CD8-positive, alpha-beta memory T cell (primary cell): ENCODE measurements around the gene CRADD. TPM values are rescaled to one million over a fixed set of nuclear protein-coding genes. Genes with fewer than 3 reads are reported as not detected.
A peak's percentile ranks its signal among the peaks of the same experiment; 100 is the strongest.

Source experiments
- CTCF ChIA-PET: fragments of 350-600 bp; sonication (Branson Sonifier 250); formaldehyde crosslinking; loops from one replicate; lab custom pipeline; 2021; ENCODE audit warnings: antibody characterized with exemption; lab: Charles Lee
- POLR2A ChIA-PET: fragments of 350-600 bp; sonication (Branson Sonifier 250); formaldehyde crosslinking; loops from one replicate; lab custom pipeline; 2021; ENCODE audit warnings: antibody characterized with exemption; lab: Charles Lee
- DNase-seq, 5 donors: peaks; one replicate each; pipeline versions ENCODE4 v3.0.0 to v3.0.0-alpha.2; 2020 to 2022; ENCODE audit warnings: mixed read lengths in 1 of 5
- H3K27ac ChIP-seq: one replicate; pipeline ENCODE4 v1.7.0; 2013; ENCODE audit warnings: low read depth, mild to moderate bottlenecking, low read length, moderate library complexity
- H3K27me3 ChIP-seq: 2 replicates; pipeline ENCODE4 v1.7.0; 2013; ENCODE audit warnings: low read length, mild to moderate bottlenecking; ENCODE audit not compliant: insufficient read depth, poor library complexity, severe bottlenecking
- H3K36me3 ChIP-seq: 2 replicates; pipeline ENCODE4 v1.7.0; 2013; ENCODE audit warnings: mild to moderate bottlenecking, low read length, moderate library complexity; ENCODE audit not compliant: insufficient read depth
- H3K4me1 ChIP-seq: 2 replicates; pipeline ENCODE4 v1.7.0; 2013; ENCODE audit warnings: mild to moderate bottlenecking, low read length, moderate library complexity; ENCODE audit not compliant: insufficient read depth
- H3K4me3 ChIP-seq: 2 replicates; pipeline ENCODE4 v1.7.0; 2013; ENCODE audit warnings: mild to moderate bottlenecking, low read length
- H3K9me3 ChIP-seq: 2 replicates; pipeline ENCODE4 v1.7.0; 2013; ENCODE audit warnings: mild to moderate bottlenecking, low read length
- H3K27ac Mint-ChIP-seq, 8 donors: one replicate each; pipeline ENCODE4 v1.8.0; 2020 to 2021; ENCODE audit warnings: mixed read lengths in 8 of 8, mild to moderate bottlenecking in 6 of 8, inconsistent platforms in 3 of 8, moderate library complexity in 3 of 8
- H3K27me3 Mint-ChIP-seq, 2 donors: one replicate each; pipeline ENCODE4 v1.8.0; 2020 to 2021; ENCODE audit warnings: mixed read lengths in 2 of 2, mild to moderate bottlenecking in 1 of 2, moderate library complexity in 1 of 2
- H3K36me3 Mint-ChIP-seq, 3 donors: one replicate each; pipeline ENCODE4 v1.8.0; 2020 to 2021; ENCODE audit warnings: mixed read lengths in 3 of 3, inconsistent platforms in 1 of 3, mild to moderate bottlenecking in 1 of 3
- H3K4me1 Mint-ChIP-seq, 3 donors: one replicate each; pipeline ENCODE4 v1.8.0; 2020 to 2021; ENCODE audit warnings: mixed read lengths in 3 of 3, inconsistent platforms in 1 of 3, mild to moderate bottlenecking in 1 of 3
- H3K4me3 Mint-ChIP-seq, 7 donors: one replicate each; pipeline ENCODE4 v1.8.0; 2020 to 2021; ENCODE audit warnings: mixed read lengths in 7 of 7, mild to moderate bottlenecking in 6 of 7, moderate library complexity in 4 of 7, inconsistent platforms in 2 of 7
- H3K9me3 Mint-ChIP-seq, 5 donors: one replicate each; pipeline ENCODE4 v1.8.0; 2020 to 2022; ENCODE audit warnings: mixed read lengths in 5 of 5, mild to moderate bottlenecking in 3 of 5, moderate library complexity in 2 of 5, inconsistent platforms in 1 of 5
- polyA plus RNA-seq: library from polyadenylated mRNA; unstranded; fragments of 300-500 nt; fragmentation: Illumina TruSeq; gene quantifications from one replicate; pipeline ENCODE4 v1.2.3, GENCODE V29; 2021
- total RNA-seq, 2 experiments: library from RNA; stranded (reverse); gene quantifications; one replicate each; pipeline ENCODE4 v1.2.3, GENCODE V29; 2021

The CRADD gene
- total and polyA plus RNA-seq, 3 experiments from 2014 or later, result 8.6 to 13.2 (median 11.7) TPM

DNA sequence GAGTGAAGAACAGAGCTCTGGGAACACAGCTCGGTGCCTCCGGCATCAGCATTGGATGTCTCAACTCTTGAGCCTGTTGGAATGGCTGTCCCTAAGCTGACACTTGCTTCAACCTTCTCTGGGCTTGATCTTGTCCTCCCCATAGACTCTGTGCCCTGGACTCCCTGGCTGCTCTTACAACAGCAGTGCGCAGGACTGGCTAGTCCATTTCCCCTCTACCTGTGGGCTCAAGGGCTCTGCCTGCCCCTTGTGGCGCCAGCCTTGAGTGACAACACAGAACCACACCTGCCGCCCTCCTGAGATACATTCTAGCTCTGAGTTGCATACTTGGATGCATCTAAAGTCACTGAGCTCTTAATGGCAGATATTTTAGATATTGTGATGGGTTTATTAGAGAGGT is 6.2 kb downstream of the CRADD start:
- no peaks in the 10 kb centered on the region for H3K27me3 ChIP-seq
- Mint-ChIP-seq H3K9me3 (no peaks in the 10 kb centered on the region), H3K27ac (peak overlapping the region in 1 of 8 donors; percentile 54), H3K27me3 (no peaks in the 10 kb centered on the region), H3K4me1 (peaks cover 35 to 53% (median 43%) of the 10 kb centered on the region in 3 donors), H3K4me3 (peak overlapping the region in 1 of 7 donors; percentile 21), H3K36me3 (peaks cover 0 to 20% (median 13%) of the 10 kb centered on the region in 3 donors)
- peaks cover 17% of the 10 kb centered on the region for H3K4me1 ChIP-seq
- no peak for DNase-seq
- H3K36me3 ChIP-seq, result no peaks in the 10 kb centered on the region
- CTCF ChIA-PET, result interaction anchor here (2.0 kb wide), 1 partner anchor 418 kb away, joined by 6 read pairs; no protein-coding TSS in a partner anchor
- no peak overlapping the region for H3K27ac ChIP-seq
- H3K9me3 ChIP-seq, result no peaks in the 10 kb centered on the region
- no peak overlapping the region for H3K4me3 ChIP-seq
- POLR2A ChIA-PET, result interaction anchor here (0.5 kb wide), 1 partner anchor 110 kb away, joined by 6 read pairs; no protein-coding TSS in a partner anchor

DNA sequence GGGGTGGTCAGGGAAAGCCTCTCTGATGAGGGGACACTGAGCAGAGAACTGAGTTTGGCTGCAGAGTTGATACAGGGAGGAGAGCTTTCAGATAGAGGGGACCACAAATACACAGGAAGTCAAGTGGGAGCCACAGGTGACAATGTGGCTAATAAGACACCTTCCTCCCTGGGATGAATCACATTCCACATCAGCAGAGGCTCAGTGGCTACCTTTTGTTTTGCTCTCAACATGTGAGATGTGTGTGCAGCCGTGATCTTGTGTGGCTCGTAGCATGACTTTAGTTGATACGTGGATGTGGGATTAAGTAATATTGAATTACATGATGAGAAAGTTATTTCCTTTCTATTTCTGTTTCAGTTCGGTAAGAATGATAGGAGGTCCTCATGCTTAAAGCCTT is 7.5 kb downstream of the CRADD start:
- Histone ChIP-seq H3K27ac (no peak overlapping the region), H3K4me1 (peaks cover 23% of the 10 kb centered on the region), H3K9me3 (no peaks in the 10 kb centered on the region), H3K4me3 (no peak overlapping the region), H3K36me3 (no peaks in the 10 kb centered on the region), H3K27me3 (no peaks in the 10 kb centered on the region)
- Mint-ChIP-seq H3K36me3 (peaks cover 0 to 11% (median 9%) of the 10 kb centered on the region in 3 donors), H3K27ac (peak overlapping the region in 6 of 8 donors; percentile 1 to 88 (median 64)), H3K4me3 (peak overlapping the region; percentile 35 to 71 (median 45)), H3K27me3 (no peaks in the 10 kb centered on the region), H3K9me3 (no peaks in the 10 kb centered on the region), H3K4me1 (peaks cover 25 to 43% (median 40%) of the 10 kb centered on the region in 3 donors)
- CTCF ChIA-PET, result no interaction called here
- POLR2A ChIA-PET, result no interaction called here
- DNase-seq, result no peak

DNA sequence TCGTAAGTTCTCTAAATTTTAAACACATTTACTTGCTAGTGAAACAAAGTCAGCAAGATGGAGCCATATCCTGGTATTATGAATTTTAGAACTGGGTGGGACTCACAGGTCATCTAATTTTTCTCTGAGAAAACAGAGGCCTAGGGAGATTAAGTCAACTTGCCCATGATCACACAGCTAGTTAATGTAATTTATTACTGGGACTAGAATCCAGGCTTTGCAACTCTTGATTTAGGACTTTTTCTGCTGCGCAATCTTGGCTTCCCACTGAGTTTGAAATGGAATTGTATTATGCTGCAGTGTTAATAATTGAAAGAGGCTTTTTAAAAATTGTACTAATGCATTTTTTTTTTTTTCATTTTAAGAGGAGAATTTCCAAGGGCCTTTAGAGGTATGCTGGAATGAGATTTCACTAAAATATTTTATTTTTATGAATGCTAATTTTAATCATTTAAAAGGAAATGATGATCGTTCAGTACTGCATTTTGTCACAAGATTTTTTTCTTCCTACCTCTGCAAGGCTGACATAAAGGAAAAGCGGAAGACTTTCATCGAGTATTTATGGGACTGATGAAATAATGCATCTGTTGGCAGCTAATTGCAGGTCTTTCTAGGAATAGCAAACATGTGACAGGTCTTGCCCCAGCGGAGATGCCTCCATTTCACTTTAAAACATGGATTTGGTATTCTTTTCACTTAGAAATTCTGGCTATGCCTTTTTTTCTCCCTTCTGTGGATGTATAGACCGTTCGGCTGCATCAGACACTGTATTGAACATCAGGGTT is 9.6 kb downstream of the CRADD start:
- H3K27me3 Mint-ChIP-seq, result no peaks in the 10 kb centered on the region
- Histone ChIP-seq H3K27ac (no peak overlapping the region), H3K36me3 (no peaks in the 10 kb centered on the region), H3K9me3 (no peaks in the 10 kb centered on the region), H3K27me3 (no peaks in the 10 kb centered on the region), H3K4me3 (no peak overlapping the region), H3K4me1 (peaks cover 26% of the 10 kb centered on the region)
- DNase-seq, result no peak
- no peak overlapping the region for H3K27ac Mint-ChIP-seq
- CTCF ChIA-PET, result interaction anchor here (0.7 to 0.8 kb wide), 2 partner anchors 267 to 1450 kb away, joined by 3 read pairs; no protein-coding TSS in a partner anchor
- no peak overlapping the region for H3K4me3 Mint-ChIP-seq
- no peaks in the 10 kb centered on the region for H3K9me3 Mint-ChIP-seq
- H3K36me3 Mint-ChIP-seq, result peaks cover 0 to 11% (median 6%) of the 10 kb centered on the region in 3 donors
- peaks cover 22 to 39% (median 27%) of the 10 kb centered on the region in 3 donors for H3K4me1 Mint-ChIP-seq
- POLR2A ChIA-PET, result no interaction called here

DNA sequence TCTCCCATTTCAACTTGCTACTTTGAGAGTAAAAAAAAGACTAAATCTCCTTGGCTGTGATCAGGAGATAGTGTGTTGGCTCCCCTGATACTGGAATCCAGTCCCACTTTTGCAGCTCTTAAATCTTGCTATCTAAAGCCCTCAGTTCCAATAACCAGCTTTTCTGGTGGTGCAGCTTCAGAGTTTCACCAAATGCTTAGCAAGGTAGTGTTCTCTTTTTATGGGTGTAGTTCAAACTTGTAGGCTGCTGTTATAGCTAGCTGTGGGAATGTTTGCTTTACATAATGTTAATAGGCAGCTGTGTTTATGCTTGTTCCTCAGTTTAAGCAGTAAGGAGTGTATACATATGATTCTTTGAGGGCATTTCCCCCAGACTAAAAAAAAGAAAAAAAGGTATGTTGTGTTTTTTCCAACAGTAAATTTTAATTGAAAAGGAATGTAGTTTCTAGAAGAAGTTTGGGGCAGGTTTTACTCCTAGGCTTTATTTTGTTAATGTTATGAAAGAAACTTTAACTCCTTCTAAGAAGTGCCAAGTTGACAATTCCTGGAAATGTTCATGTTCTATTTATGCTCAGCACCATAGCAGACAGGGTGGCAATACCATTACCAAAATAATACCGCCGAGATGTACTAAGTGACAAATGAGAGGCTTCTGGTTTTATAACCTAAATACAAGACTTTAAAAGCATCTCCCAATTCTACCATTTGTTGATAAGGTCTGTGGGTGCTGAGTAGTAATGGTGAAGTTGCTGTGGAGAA is 12.1 kb downstream of the CRADD start:
- H3K4me3 ChIP-seq, result no peak overlapping the region
- peaks cover 21% of the 10 kb centered on the region for H3K4me1 ChIP-seq
- peaks cover 6 to 11% (median 7%) of the 10 kb centered on the region in 3 donors for H3K36me3 Mint-ChIP-seq
- no peak for DNase-seq
- H3K9me3 ChIP-seq, result no peaks in the 10 kb centered on the region
- CTCF ChIA-PET, result no interaction called here
- H3K4me1 Mint-ChIP-seq, result peaks cover 10 to 26% (median 13%) of the 10 kb centered on the region in 3 donors
- H3K27ac ChIP-seq, result peak overlapping the region; percentile 17
- peak overlapping the region in 3 of 8 donors; percentile 24 to 41 (median 32) for H3K27ac Mint-ChIP-seq
- no peak overlapping the region for H3K4me3 Mint-ChIP-seq
- POLR2A ChIA-PET, result no interaction called here
- no peaks in the 10 kb centered on the region for H3K27me3 Mint-ChIP-seq
- peaks cover 0 to 9% (median 3%) of the 10 kb centered on the region in 5 donors for H3K9me3 Mint-ChIP-seq
- H3K36me3 ChIP-seq, result no peaks in the 10 kb centered on the region
- no peaks in the 10 kb centered on the region for H3K27me3 ChIP-seq

DNA sequence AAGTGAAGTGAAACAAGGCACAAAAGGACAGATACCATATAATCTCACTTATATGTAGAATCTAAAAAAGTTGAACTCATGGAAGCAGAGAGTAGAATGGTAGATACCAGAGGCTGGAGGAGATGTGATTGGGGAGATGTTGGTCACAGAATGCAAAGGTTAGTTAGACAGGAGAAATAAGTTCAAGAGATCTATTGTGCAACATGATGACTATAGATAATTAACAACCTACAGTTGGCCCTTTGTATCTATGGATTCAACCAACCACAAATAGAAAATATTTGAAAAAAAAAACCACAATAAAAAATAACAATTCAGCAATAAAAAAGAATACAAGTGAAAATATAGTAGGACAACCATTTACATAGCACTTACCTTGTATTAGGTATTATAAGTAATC is 19.3 kb downstream of the CRADD start:
- no peaks in the 10 kb centered on the region for H3K27me3 ChIP-seq
- H3K27ac ChIP-seq, result no peak overlapping the region
- Mint-ChIP-seq H3K36me3 (peaks cover 0 to 7% (median 5%) of the 10 kb centered on the region in 3 donors), H3K4me3 (no peak overlapping the region), H3K9me3 (peaks cover 0 to 9% (median 4%) of the 10 kb centered on the region in 5 donors), H3K27me3 (no peaks in the 10 kb centered on the region), H3K27ac (no peak overlapping the region), H3K4me1 (peaks cover 0 to 4% (median 1%) of the 10 kb centered on the region in 3 donors)
- ChIA-PET CTCF (no interaction called here), POLR2A (no interaction called here)
- no peaks in the 10 kb centered on the region for H3K9me3 ChIP-seq
- no peak for DNase-seq
- H3K36me3 ChIP-seq, result no peaks in the 10 kb centered on the region
- H3K4me3 ChIP-seq, result no peak overlapping the region
- no peaks in the 10 kb centered on the region for H3K4me1 ChIP-seq

DNA sequence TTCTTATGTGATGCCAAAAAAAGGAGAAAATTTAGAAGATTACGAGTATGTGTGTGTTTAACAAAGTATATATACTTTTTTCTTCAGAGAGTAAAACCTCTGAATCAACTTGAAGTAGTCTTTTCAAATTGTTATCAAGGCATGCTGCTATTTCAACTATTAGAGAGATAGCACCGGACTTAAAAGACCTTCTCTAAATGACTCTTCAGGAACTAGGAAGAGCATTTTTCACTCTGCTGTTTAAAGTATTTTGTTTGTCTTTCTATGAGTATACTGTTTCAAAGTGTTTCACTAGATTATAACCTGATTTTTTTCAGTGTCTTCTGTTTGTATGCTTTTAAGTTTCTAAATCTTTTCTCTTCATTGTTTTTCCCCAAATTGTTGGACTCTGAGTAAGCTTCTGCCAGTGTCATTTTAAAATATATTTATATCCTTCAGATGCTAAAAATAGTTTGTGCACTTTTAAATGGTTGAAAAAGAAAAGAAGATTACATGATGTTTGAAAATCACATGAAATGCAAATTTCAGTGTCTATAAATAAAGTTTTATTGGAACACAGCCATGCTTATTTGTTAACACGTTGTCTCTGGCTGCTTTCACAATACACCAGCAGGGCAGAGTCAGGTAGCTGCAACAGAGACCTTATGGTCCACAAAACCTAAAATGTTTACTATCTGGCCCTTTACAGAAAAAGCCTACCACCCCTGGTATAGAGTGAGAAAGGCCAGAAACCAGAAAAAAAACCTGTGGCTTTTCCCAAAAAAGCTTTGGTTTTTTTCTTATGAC is 21.3 kb downstream of the CRADD start:
- peaks cover 0 to 4% (median 1%) of the 10 kb centered on the region in 3 donors for H3K4me1 Mint-ChIP-seq
- H3K9me3 Mint-ChIP-seq, result peaks cover 0 to 5% (median 2%) of the 10 kb centered on the region in 5 donors
- ChIA-PET POLR2A (no interaction called here), CTCF (no interaction called here)
- no peak for DNase-seq
- H3K36me3 ChIP-seq, result no peaks in the 10 kb centered on the region
- peaks cover 0 to 5% (median 0%) of the 10 kb centered on the region in 3 donors for H3K36me3 Mint-ChIP-seq
- no peak overlapping the region for H3K27ac Mint-ChIP-seq
- peaks cover 0 to 1% of the 10 kb centered on the region in 2 donors for H3K27me3 Mint-ChIP-seq
- H3K9me3 ChIP-seq, result no peaks in the 10 kb centered on the region
- H3K27ac ChIP-seq, result no peak overlapping the region
- no peaks in the 10 kb centered on the region for H3K27me3 ChIP-seq
- no peak overlapping the region for H3K4me3 Mint-ChIP-seq
- H3K4me3 ChIP-seq, result no peak overlapping the region
- H3K4me1 ChIP-seq, result no peaks in the 10 kb centered on the region

DNA sequence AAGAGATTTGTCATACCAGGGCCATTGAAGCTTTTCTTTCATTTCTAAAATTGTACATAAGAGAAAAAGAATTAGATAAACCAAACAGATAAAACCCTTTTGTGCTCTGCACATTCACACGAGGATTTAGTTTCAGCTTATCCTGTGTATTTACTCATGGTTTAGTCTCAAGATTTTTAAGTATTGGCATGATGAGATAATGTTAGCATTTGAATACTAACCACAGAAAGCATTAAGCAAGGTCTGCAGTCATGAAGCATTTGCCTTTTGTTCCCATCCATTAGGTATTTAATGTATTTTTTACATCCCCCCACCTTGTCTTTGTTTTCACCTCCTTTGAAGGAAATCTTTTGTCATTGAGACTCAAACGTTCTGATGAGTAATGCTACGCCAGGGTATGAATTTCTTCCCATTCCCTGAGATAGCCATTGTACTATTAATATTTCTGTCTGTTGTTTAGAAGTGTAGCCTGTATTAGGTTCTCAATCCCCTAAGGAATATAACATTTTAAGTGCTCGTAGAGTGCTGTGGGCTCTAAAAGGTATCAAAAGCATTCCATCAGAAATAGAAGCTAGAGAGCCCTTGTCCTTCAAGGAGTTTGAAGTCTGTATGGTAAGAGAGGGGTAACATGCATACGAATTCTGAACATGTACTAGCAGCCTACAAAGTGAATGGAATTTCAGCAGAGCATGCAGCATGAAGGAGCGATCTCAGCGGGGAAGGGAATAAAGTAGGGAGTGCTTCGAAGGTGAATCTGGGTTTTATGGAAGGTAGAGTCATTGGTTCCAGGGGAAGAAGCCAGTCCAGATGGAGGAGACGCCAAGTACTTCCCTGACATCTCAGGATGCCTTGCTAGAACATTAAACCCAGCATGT is 22.3 kb downstream of the CRADD start:
- no peak overlapping the region for H3K4me3 Mint-ChIP-seq
- Histone ChIP-seq H3K9me3 (no peaks in the 10 kb centered on the region), H3K27me3 (no peaks in the 10 kb centered on the region), H3K27ac (no peak overlapping the region), H3K36me3 (no peaks in the 10 kb centered on the region), H3K4me3 (no peak overlapping the region), H3K4me1 (no peaks in the 10 kb centered on the region)
- H3K27me3 Mint-ChIP-seq, result peaks cover 0 to 1% of the 10 kb centered on the region in 2 donors
- H3K36me3 Mint-ChIP-seq, result peaks cover 0 to 5% (median 1%) of the 10 kb centered on the region in 3 donors
- H3K27ac Mint-ChIP-seq, result peak overlapping the region in 1 of 8 donors; percentile 20
- ChIA-PET POLR2A (no interaction called here), CTCF (no interaction called here)
- H3K9me3 Mint-ChIP-seq, result no peaks in the 10 kb centered on the region
- no peak for DNase-seq
- peaks cover 3 to 5% (median 4%) of the 10 kb centered on the region in 3 donors for H3K4me1 Mint-ChIP-seq
